ENCODE data around the gene KRTAP10-7. TPM values are rescaled to one million over a fixed set of nuclear protein-coding genes. Genes with fewer than 3 reads are reported as not detected.
"Not testable (repeated sequence)": the region's sequence is repeated elsewhere in the genome, so short reads cannot be mapped to it uniquely, and the experiment has no call there.

The KRTAP10-7 gene
- total RNA-seq, 6 experiments from 2014 or later = not detected

- TF ChIP-seq CTCF (IDR thresholded peaks at IDR 0.05) (no peak), POLR2A (IDR thresholded peaks at IDR 0.05) (no peak)
- no peak for ATAC-seq
- Histone ChIP-seq H3K9me3 (peaks cover 0 to under 1% (median 0%) of the 10 kb centered on the region in 4 donors), H3K4me1 (no peaks in the 10 kb centered on the region), H3K36me3 (no peaks in the 10 kb centered on the region), H3K27ac (no peak overlapping the region), H3K4me3 (no peak overlapping the region), H3K27me3 (no peaks in the 10 kb centered on the region)
- intact Hi-C loops (cut with DNase I) = no loop called here
- no peak for DNase-seq
- 60% methylated on average over 1 of the region's 12 CpGs for WGBS (ENCODE audit: insufficient coverage, low coverage, low lambda C conversion rate, missing lambda C conversion rate)
Observed at GRCh38 chr21:44639331-44639655, 38.9 kb downstream of the KRTAP10-7 start.

- no peak for ATAC-seq
- no peaks in the 10 kb centered on the region for H3K4me1 ChIP-seq
- WGBS (ENCODE audit: insufficient coverage, low coverage, low lambda C conversion rate, missing lambda C conversion rate) = 57% methylated on average over 2 of the region's 5 CpGs
- no peak overlapping the region for H3K4me3 ChIP-seq
- H3K27ac ChIP-seq = no peak overlapping the region
- intact Hi-C loops (cut with DNase I) = no loop called here
- TF ChIP-seq CTCF (IDR thresholded peaks at IDR 0.05) (no peak), POLR2A (IDR thresholded peaks at IDR 0.05) (no peak)
- no peak for DNase-seq
- peaks cover 0 to 5% (median 2%) of the 10 kb centered on the region in 4 donors for H3K9me3 ChIP-seq
- no peaks in the 10 kb centered on the region for H3K27me3 ChIP-seq
- no peaks in the 10 kb centered on the region for H3K36me3 ChIP-seq
Observed at GRCh38 chr21:44640761-44641160, 40.4 kb downstream of the KRTAP10-7 start.

GRCh38 chr21:44643741-44644310 lies 43.4 kb downstream of the KRTAP10-7 start:
- Histone ChIP-seq H3K9me3 (peaks cover 0 to 5% (median 2%) of the 10 kb centered on the region in 4 donors), H3K4me1 (no peaks in the 10 kb centered on the region), H3K27me3 (no peaks in the 10 kb centered on the region), H3K4me3 (no peak overlapping the region), H3K27ac (no peak overlapping the region), H3K36me3 (no peaks in the 10 kb centered on the region)
- intact Hi-C loops (cut with DNase I) = no loop called here
- ATAC-seq = no peak
- TF ChIP-seq POLR2A (IDR thresholded peaks at IDR 0.05) (no peak), CTCF (IDR thresholded peaks at IDR 0.05) (no peak)
- DNase-seq = no peak
- 69% methylated on average over 14 of the region's 14 CpGs for WGBS (ENCODE audit: insufficient coverage, low coverage, low lambda C conversion rate, missing lambda C conversion rate)

GRCh38 chr21:44644878-44645277 lies 44.5 kb downstream of the KRTAP10-7 start:
- no peaks in the 10 kb centered on the region for H3K36me3 ChIP-seq

GRCh38 chr21:44646366-44647221 lies 46.2 kb downstream of the KRTAP10-7 start, which contains the start of gene KRTAP10-11:
TSS of gene KRTAP10-11 (plus strand) at chr21:44646414. CDS start at chr21:44646459, 45 bp downstream.
- H3K4me1 ChIP-seq; ATAC-seq; H3K4me3 ChIP-seq; H3K27me3 ChIP-seq; H3K36me3 ChIP-seq; H3K9me3 ChIP-seq; intact Hi-C loops (cut with DNase I); H3K27ac ChIP-seq; DNase-seq: not testable (repeated sequence)
- 61% methylated on average over 5 of the region's 21 CpGs for WGBS (ENCODE audit: insufficient coverage, low coverage, low lambda C conversion rate, missing lambda C conversion rate)

More at GRCh38 chr21:44644878-44645277, 44.5 kb downstream of the KRTAP10-7 start:
- TF ChIP-seq POLR2A (IDR thresholded peaks at IDR 0.05) = no peak
- no peak for TF ChIP-seq CTCF (IDR thresholded peaks at IDR 0.05)
- H3K27me3 ChIP-seq = no peaks in the 10 kb centered on the region
- intact Hi-C loops (cut with DNase I) = no loop called here
- H3K4me3 ChIP-seq = no peak overlapping the region
- H3K9me3 ChIP-seq = peaks cover 0 to 5% (median 2%) of the 10 kb centered on the region in 4 donors
- 88% methylated on average over 2 of the region's 2 CpGs for WGBS (ENCODE audit: insufficient coverage, low coverage, low lambda C conversion rate, missing lambda C conversion rate)
- ATAC-seq (no peak), DNase-seq (no peak)
- no peaks in the 10 kb centered on the region for H3K4me1 ChIP-seq
- no peak overlapping the region for H3K27ac ChIP-seq

Data from right lobe of liver (tissue), 6 donors.